Glutamatergic neuron (in vitro differentiated cells): ENCODE data around the gene TMEM54. TPM values are rescaled to one million over a fixed set of nuclear protein-coding genes. Genes with fewer than 3 reads are reported as not detected.

Experiments
- DNase-seq: peaks from one replicate; pipeline ENCODE4 v3.0.0; 2022
- H3K27ac Mint-ChIP-seq: one replicate; pipeline ENCODE4 v1.8.0; 2020; ENCODE audit warnings: mild to moderate bottlenecking, mixed read lengths, inconsistent platforms; ENCODE audit not compliant: unreplicated experiment
- H3K27me3 Mint-ChIP-seq: one replicate; pipeline ENCODE4 v1.8.0; 2020; ENCODE audit warnings: mild to moderate bottlenecking, moderate library complexity, mixed read lengths, inconsistent platforms; ENCODE audit not compliant: unreplicated experiment
- H3K36me3 Mint-ChIP-seq: one replicate; pipeline ENCODE4 v1.8.0; 2020; ENCODE audit warnings: mild to moderate bottlenecking, mixed read lengths, inconsistent platforms; ENCODE audit not compliant: unreplicated experiment
- H3K4me1 Mint-ChIP-seq: one replicate; pipeline ENCODE4 v1.8.0; 2020; ENCODE audit warnings: mild to moderate bottlenecking, low read depth, mixed read lengths, inconsistent platforms; ENCODE audit not compliant: unreplicated experiment
- H3K4me3 Mint-ChIP-seq: one replicate; pipeline ENCODE4 v1.8.0; 2020; ENCODE audit warnings: mild to moderate bottlenecking, mixed read lengths, inconsistent platforms; ENCODE audit not compliant: unreplicated experiment
- H3K9me3 Mint-ChIP-seq: one replicate; pipeline ENCODE4 v1.8.0; 2020; ENCODE audit warnings: mild to moderate bottlenecking, moderate library complexity, mixed read lengths, inconsistent platforms; ENCODE audit not compliant: unreplicated experiment
- total RNA-seq: library from RNA; stranded (reverse); fragmentation: NEBNext Ultra II Directional; extraction: Animal tissue kit (Norgen Biotek cat#: 25700); gene quantifications from one replicate; pipeline ENCODE4 v1.2.1, GENCODE V29; 2021; ENCODE audit not compliant: unreplicated experiment
- TF ChIP-seq, protein P1 (sequence below): fragments of 200-600 bp; sonication (generic); IDR thresholded peaks from one replicate; pipeline ENCODE4 v1.5.0; 2021; ENCODE audit not compliant: partially characterized antibody, unreplicated experiment

The TMEM54 gene
- total RNA-seq, 1 donor from 2014 or later = 9.9 TPM

DNA sequence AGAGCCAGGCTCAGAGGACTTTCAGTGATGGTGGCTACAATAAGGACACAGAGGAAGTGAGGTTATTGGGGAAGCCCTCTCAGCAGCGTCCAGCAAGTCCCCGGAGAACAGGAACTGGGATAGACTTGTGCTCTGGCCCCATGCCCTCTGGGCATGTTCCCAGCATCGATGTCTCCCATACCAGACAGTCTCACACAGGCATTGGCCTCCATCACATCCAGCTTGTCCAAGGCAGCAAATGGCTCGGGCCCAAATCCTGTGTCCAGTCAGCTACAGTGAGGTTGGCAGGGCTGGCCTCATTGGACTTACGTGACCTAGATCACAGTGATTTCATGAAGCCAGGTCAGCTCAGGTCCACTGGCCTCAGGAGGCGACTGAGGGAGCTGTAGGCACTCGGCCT is 19.6 kb upstream of the TMEM54 start:
- H3K9me3 Mint-ChIP-seq = peaks cover 2% of the 10 kb centered on the region
- peaks cover 14% of the 10 kb centered on the region for H3K27me3 Mint-ChIP-seq
- no peak overlapping the region for H3K4me3 Mint-ChIP-seq
- DNase-seq = no peak
- H3K4me1 Mint-ChIP-seq = peaks cover 7% of the 10 kb centered on the region
- H3K27ac Mint-ChIP-seq = no peak overlapping the region
- TF ChIP-seq, protein P1, sequence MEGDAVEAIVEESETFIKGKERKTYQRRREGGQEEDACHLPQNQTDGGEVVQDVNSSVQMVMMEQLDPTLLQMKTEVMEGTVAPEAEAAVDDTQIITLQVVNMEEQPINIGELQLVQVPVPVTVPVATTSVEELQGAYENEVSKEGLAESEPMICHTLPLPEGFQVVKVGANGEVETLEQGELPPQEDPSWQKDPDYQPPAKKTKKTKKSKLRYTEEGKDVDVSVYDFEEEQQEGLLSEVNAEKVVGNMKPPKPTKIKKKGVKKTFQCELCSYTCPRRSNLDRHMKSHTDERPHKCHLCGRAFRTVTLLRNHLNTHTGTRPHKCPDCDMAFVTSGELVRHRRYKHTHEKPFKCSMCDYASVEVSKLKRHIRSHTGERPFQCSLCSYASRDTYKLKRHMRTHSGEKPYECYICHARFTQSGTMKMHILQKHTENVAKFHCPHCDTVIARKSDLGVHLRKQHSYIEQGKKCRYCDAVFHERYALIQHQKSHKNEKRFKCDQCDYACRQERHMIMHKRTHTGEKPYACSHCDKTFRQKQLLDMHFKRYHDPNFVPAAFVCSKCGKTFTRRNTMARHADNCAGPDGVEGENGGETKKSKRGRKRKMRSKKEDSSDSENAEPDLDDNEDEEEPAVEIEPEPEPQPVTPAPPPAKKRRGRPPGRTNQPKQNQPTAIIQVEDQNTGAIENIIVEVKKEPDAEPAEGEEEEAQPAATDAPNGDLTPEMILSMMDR = no peak
- no peaks in the 10 kb centered on the region for H3K36me3 Mint-ChIP-seq

- Mint-ChIP-seq H3K27me3 (peaks cover 9% of the 10 kb centered on the region), H3K27ac (no peak overlapping the region), H3K9me3 (peaks cover 2% of the 10 kb centered on the region), H3K4me3 (no peak overlapping the region), H3K4me1 (peaks cover 2% of the 10 kb centered on the region), H3K36me3 (no peaks in the 10 kb centered on the region)
- no peak for DNase-seq
- TF ChIP-seq, protein P1 = no peak
These were observed 18.9 kb upstream of the TMEM54 start for GRCh38 chr1:32919811-32920733.

GRCh38 chr1:32918179-32918578 is 17.0 kb upstream of the TMEM54 start:
- Mint-ChIP-seq H3K36me3 (peaks cover 4% of the 10 kb centered on the region), H3K9me3 (no peaks in the 10 kb centered on the region), H3K27ac (no peak overlapping the region), H3K4me3 (no peak overlapping the region), H3K27me3 (peaks cover 5% of the 10 kb centered on the region), H3K4me1 (no peaks in the 10 kb centered on the region)
- DNase-seq = no peak
- TF ChIP-seq, protein P1 = no peak

DNA sequence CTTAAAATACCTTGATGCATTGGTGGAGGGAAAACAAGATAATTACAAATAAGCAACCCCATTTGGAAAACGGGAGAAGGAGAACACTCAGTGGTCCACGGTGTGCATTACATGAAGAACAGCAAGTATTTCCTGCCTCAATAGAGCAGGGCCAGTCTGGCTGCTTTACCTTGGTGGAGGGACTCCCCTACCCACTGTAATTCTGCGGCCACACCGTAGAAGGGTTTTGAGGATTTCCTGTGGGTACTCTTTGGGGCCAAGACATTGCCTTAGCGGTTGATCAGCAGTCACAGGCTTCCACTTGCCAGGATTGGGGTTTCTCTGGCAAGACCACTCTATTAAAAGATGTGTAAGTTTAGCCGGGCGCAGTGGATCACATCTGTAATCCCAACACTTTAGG is 16.3 kb upstream of the TMEM54 start:
- Mint-ChIP-seq H3K9me3 (no peaks in the 10 kb centered on the region), H3K27ac (no peak overlapping the region), H3K4me1 (no peaks in the 10 kb centered on the region), H3K4me3 (no peak overlapping the region), H3K36me3 (peaks cover 4% of the 10 kb centered on the region), H3K27me3 (peaks cover 2% of the 10 kb centered on the region)
- TF ChIP-seq, protein P1 = no peak
- no peak for DNase-seq
